Stimulated activated CD8-positive, alpha-beta memory T cell treated with anti-CD3 and anti-CD28 coated beads, Interleukin-7, amount 100 ng/mL, for 4 hours (primary cell): ENCODE measurements around the gene ZNF569.
A peak's percentile ranks its signal among the peaks of the same experiment; 100 is the strongest.
"Not testable (repeated sequence)": the region's sequence is repeated elsewhere in the genome, so short reads cannot be mapped to it uniquely, and the experiment has no call there.

Source experiments
- DNase-seq, 2 donors: peaks; one replicate each; pipeline ENCODE4 v3.0.0-alpha.2; 2020; ENCODE audit warnings: low read depth in 2 of 2

The ZNF569 gene

GRCh38 chr19:37401078-37401477, 66.2 kb downstream of the ZNF569 start:
- no peak for DNase-seq

GRCh38 chr19:37391399-37391798, 75.8 kb downstream of the ZNF569 start:
- DNase-seq, result not testable (repeated sequence)

DNA sequence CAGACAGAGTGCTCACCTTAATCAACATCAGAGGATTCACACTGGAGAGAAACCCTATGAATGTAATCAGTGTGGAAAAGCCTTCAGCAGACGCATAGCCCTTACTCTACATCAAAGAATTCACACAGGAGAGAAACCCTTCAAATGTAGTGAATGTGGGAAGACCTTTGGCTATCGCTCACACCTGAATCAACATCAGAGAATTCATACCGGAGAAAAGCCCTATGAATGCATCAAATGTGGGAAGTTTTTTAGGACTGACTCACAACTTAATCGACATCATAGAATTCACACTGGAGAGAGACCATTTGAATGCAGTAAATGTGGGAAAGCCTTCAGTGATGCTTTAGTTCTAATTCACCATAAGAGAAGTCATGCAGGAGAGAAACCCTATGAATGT, 78.0 kb downstream of the ZNF569 start:
- DNase-seq, result no peak

GRCh38 chr19:37370880-37371661, 96.2 kb downstream of the ZNF569 start, which contains the start of gene ZNF527:
TSS of gene ZNF527 (plus strand) at chr19:37371099. CDS start at chr19:37374199, 3,100 bp downstream.
- peak; percentile 96 for DNase-seq

GRCh38 chr19:37370386-37370879, 96.8 kb downstream of the ZNF569 start:
- DNase-seq, result not testable (repeated sequence)

DNA sequence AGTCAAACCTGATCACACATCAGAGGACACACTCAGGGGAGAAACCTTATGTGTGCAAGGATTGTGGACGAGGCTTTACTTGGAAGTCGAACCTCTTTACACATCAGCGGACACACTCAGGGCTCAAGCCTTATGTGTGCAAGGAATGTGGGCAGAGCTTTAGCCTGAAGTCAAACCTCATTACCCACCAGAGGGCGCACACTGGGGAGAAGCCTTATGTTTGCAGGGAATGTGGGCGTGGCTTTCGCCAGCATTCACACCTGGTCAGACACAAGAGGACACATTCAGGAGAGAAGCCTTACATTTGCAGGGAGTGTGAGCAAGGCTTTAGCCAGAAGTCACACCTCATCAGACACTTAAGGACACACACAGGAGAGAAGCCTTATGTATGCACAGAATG, 104.5 kb downstream of the ZNF569 start:
- DNase-seq, result no peak

DNA sequence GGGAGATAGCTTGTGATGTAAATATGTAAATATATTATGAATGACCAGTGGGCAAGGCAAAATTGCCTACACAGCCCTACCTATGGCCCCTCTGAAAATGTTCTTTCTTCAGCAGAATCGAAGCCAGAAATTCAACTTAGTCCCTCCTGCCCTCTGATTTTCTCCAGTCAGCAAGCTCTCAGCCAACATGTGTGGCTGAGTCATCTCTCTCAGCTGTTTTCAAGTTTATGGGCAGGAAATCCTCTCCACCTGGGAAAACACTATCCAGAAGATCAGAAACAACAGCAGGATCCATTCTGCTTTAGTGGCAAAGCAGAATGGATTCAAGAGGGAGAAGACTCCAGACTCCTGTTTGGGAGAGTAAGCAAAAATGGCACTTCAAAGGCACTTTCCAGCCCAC, 105.2 kb downstream of the ZNF569 start:
- DNase-seq, result no peak
